ENCODE measurements around the gene SPINT4.

GRCh38 chr20:45774945-45775344 is 52.8 kb downstream of the SPINT4 start:
- TF ChIP-seq CTCF (IDR thresholded peaks at IDR 0.05; ENCODE audit: low read length) (no peak), EZH2 (IDR thresholded peaks at IDR 0.05; ENCODE audit: borderline replicate concordance, low read length) (no peak)
